MG63 (cell line): ENCODE results near the gene WNK2. TPM values are rescaled to one million over a fixed set of nuclear protein-coding genes. Genes with fewer than 3 reads are reported as not detected.
"Not testable (repeated sequence)": the region's sequence is repeated elsewhere in the genome, so short reads cannot be mapped to it uniquely, and the experiment has no call there.

Source experiments
- DNase-seq: peaks from one replicate; pipeline ENCODE4 v3.0.0-alpha.2; 2020
- H3K27me3 ChIP-seq: fragments of 250-450 bp; sonication (Bioruptor Pico); 2 replicates; pipeline ENCODE4 v1.5.1; 2020; ENCODE audit warnings: mild to moderate bottlenecking, moderate library complexity
- H3K36me3 ChIP-seq: fragments of 250-450 bp; sonication (Bioruptor Pico); 2 replicates; pipeline ENCODE4 v1.5.1; 2020; ENCODE audit warnings: mild to moderate bottlenecking, moderate library complexity
- H3K4me3 ChIP-seq: fragments of 250-450 bp; sonication (Bioruptor Pico); 2 replicates; pipeline ENCODE4 v1.5.1; 2020; ENCODE audit warnings: mild to moderate bottlenecking, moderate library complexity
- H3K9me3 ChIP-seq: fragments of 250-450 bp; sonication (Bioruptor Pico); 2 replicates; pipeline ENCODE4 v1.5.1; 2020; ENCODE audit warnings: mild to moderate bottlenecking, moderate library complexity
- total RNA-seq: library from RNA; depleted of rRNA; stranded (reverse); fragments of >200 nt; shearing (Covaris generic); gene quantifications from 2 replicates; pipeline ENCODE4 v1.2.3, GENCODE V29; 2014; ENCODE audit warnings: low replicate concordance; rRNA removed

The WNK2 gene
- total RNA-seq, 1 experiment from 2014 or later, result 1.1 TPM

- not testable (repeated sequence) for H3K36me3 ChIP-seq, DNase-seq, H3K9me3 ChIP-seq, H3K4me3 ChIP-seq, H3K27me3 ChIP-seq
These were observed 169.7 kb downstream of the WNK2 start for GRCh38 chr9:93353413-93354310.

GRCh38 chr9:93354451-93354850 lies 170.5 kb downstream of the WNK2 start:
- H3K27me3 ChIP-seq, result no peaks in the 10 kb centered on the region; the same call in 1 of the 2 replicates
- no peaks in the 10 kb centered on the region for H3K36me3 ChIP-seq
- no peak for DNase-seq
- no peaks in the 10 kb centered on the region; the same call in 1 of the 2 replicates for H3K9me3 ChIP-seq
- H3K4me3 ChIP-seq, result no peak overlapping the region

- Histone ChIP-seq H3K9me3 (no peaks in the 10 kb centered on the region; the same call in 1 of the 2 replicates), H3K4me3 (no peak overlapping the region), H3K27me3 (no peaks in the 10 kb centered on the region; the same call in 1 of the 2 replicates), H3K36me3 (no peaks in the 10 kb centered on the region)
- DNase-seq, result no peak
These were observed 171.9 kb downstream of the WNK2 start for GRCh38 chr9:93355827-93356226.

- Histone ChIP-seq H3K36me3 (no peaks in the 10 kb centered on the region), H3K4me3 (no peak overlapping the region), H3K9me3 (no peaks in the 10 kb centered on the region; the same call in 1 of the 2 replicates), H3K27me3 (no peaks in the 10 kb centered on the region; the same call in 1 of the 2 replicates)
- DNase-seq, result no peak
These were observed 173.7 kb downstream of the WNK2 start for GRCh38 chr9:93357649-93358048.

- not testable (repeated sequence) for H3K4me3 ChIP-seq, H3K9me3 ChIP-seq, DNase-seq, H3K36me3 ChIP-seq, H3K27me3 ChIP-seq
These were observed 176.0 kb downstream of the WNK2 start for GRCh38 chr9:93359907-93360306.

GRCh38 chr9:93361995-93362394 lies 178.1 kb downstream of the WNK2 start:
- no peaks in the 10 kb centered on the region; the same call in 1 of the 2 replicates for H3K9me3 ChIP-seq
- DNase-seq, result no peak
- no peaks in the 10 kb centered on the region for H3K36me3 ChIP-seq
- H3K27me3 ChIP-seq, result no peaks in the 10 kb centered on the region; the same call in 1 of the 2 replicates
- no peak overlapping the region for H3K4me3 ChIP-seq

- Histone ChIP-seq H3K9me3 (no peaks in the 10 kb centered on the region), H3K27me3 (no peaks in the 10 kb centered on the region), H3K36me3 (no peaks in the 10 kb centered on the region), H3K4me3 (no peak overlapping the region)
- no peak for DNase-seq
These were observed 180.9 kb downstream of the WNK2 start for GRCh38 chr9:93364734-93365426.

- H3K9me3 ChIP-seq, result no peaks in the 10 kb centered on the region
- no peaks in the 10 kb centered on the region for H3K36me3 ChIP-seq
- no peak for DNase-seq
- no peaks in the 10 kb centered on the region for H3K27me3 ChIP-seq
- no peak overlapping the region for H3K4me3 ChIP-seq
These were observed 181.6 kb downstream of the WNK2 start for GRCh38 chr9:93365427-93366118.

GRCh38 chr9:93366119-93366447 lies 182.1 kb downstream of the WNK2 start:
- DNase-seq, result no peak
- no peaks in the 10 kb centered on the region for H3K27me3 ChIP-seq
- H3K4me3 ChIP-seq, result no peak overlapping the region
- no peaks in the 10 kb centered on the region for H3K36me3 ChIP-seq
- H3K9me3 ChIP-seq, result no peaks in the 10 kb centered on the region

GRCh38 chr9:93366486-93366885 lies 182.5 kb downstream of the WNK2 start:
- H3K4me3 ChIP-seq, H3K9me3 ChIP-seq, H3K36me3 ChIP-seq, H3K27me3 ChIP-seq, DNase-seq: not testable (repeated sequence)

- DNase-seq, result no peak
- H3K9me3 ChIP-seq, result no peaks in the 10 kb centered on the region
These were observed 184.5 kb downstream of the WNK2 start for GRCh38 chr9:93368437-93368836.

GRCh38 chr9:93369686-93370085 lies 185.7 kb downstream of the WNK2 start:
- Histone ChIP-seq H3K9me3 (no peaks in the 10 kb centered on the region), H3K27me3 (peaks cover 2% of the 10 kb centered on the region; the same call in 1 of the 2 replicates), H3K36me3 (no peaks in the 10 kb centered on the region), H3K4me3 (no peak overlapping the region)
- DNase-seq, result no peak

More at GRCh38 chr9:93368437-93368836, 184.5 kb downstream of the WNK2 start:
- no peaks in the 10 kb centered on the region for H3K27me3 ChIP-seq
- H3K36me3 ChIP-seq, result no peaks in the 10 kb centered on the region
- H3K4me3 ChIP-seq, result no peak overlapping the region

Other genes starting within 250 kb of the WNK2 start
- gene FGD3, start 236.6 kb upstream of the WNK2 start, total RNA-seq, result not detected in 2 replicates
- 0.40 TPM in 1 of 2 replicates, not detected in the other for gene SUSD3, start 125.4 kb upstream of the WNK2 start, total RNA-seq
- 77.4 and 103 TPM in 2 replicates for gene CARD19, start 87.9 kb upstream of the WNK2 start, total RNA-seq
- gene NINJ1, start 49.9 kb upstream of the WNK2 start, total RNA-seq, result 22.5 and 71.0 TPM in 2 replicates